H9 (cell line): Measurements from ENCODE around the gene SARS1. TPM values are rescaled to one million over a fixed set of nuclear protein-coding genes. Genes with fewer than 3 reads are reported as not detected.

Experiments
- DNase-seq: peaks from one replicate; pipeline ENCODE4 v3.0.0-alpha.2; 2017
- H2AFZ ChIP-seq: one replicate; pipeline ENCODE4 v1.6.1; 2013; ENCODE audit warnings: mild to moderate bottlenecking, low read length, control low read depth, moderate library complexity
- H2AK5ac ChIP-seq: 2 replicates; pipeline ENCODE4 v1.6.1; 2013; ENCODE audit warnings: low read length, control low read depth, mixed read lengths; ENCODE audit not compliant: insufficient read length
- H2BK120ac ChIP-seq: one replicate; pipeline ENCODE4 v1.6.1; 2013; ENCODE audit warnings: low read depth, mild to moderate bottlenecking, low read length, control low read depth, inconsistent platforms; ENCODE audit not compliant: poor library complexity, severe bottlenecking
- H2BK12ac ChIP-seq: 2 replicates; pipeline ENCODE4 v1.6.1; 2013; ENCODE audit warnings: low read length, control low read depth, mixed read lengths, low read depth; ENCODE audit not compliant: insufficient read length
- H2BK15ac ChIP-seq: 2 replicates; pipeline ENCODE4 v1.6.1; 2013; ENCODE audit warnings: low read depth, low read length, control low read depth
- H2BK20ac ChIP-seq: one replicate; pipeline ENCODE4 v1.6.1; 2013; ENCODE audit warnings: low read depth, mild to moderate bottlenecking, low read length, control low read depth, inconsistent platforms; ENCODE audit not compliant: poor library complexity, severe bottlenecking
- H2BK5ac ChIP-seq: 2 replicates; pipeline ENCODE4 v1.6.1; 2013; ENCODE audit warnings: low read length, control low read depth, mixed read lengths; ENCODE audit not compliant: insufficient read length
- H3K14ac ChIP-seq: 2 replicates; pipeline ENCODE4 v1.6.1; 2013; ENCODE audit warnings: low read length, control low read depth; ENCODE audit not compliant: insufficient read depth
- H3K18ac ChIP-seq: 2 replicates; pipeline ENCODE4 v1.6.1; 2013; ENCODE audit warnings: low read depth, mild to moderate bottlenecking, mixed read lengths, low read length, control low read depth; ENCODE audit not compliant: insufficient read length
- H3K23ac ChIP-seq: 2 replicates; pipeline ENCODE4 v1.6.1; 2013; ENCODE audit warnings: low read length, control low read depth, mixed read lengths, low read depth; ENCODE audit not compliant: insufficient read length
- H3K23me2 ChIP-seq: 2 replicates; pipeline ENCODE4 v1.6.1; 2013; ENCODE audit warnings: low read depth, mild to moderate bottlenecking, mixed read lengths, low read length, control low read depth; ENCODE audit not compliant: insufficient read length, poor library complexity, severe bottlenecking
- H3K27ac ChIP-seq: 2 replicates; pipeline ENCODE4 v1.5.1; 2013; ENCODE audit warnings: low read length, control low read depth, mixed read lengths, low read depth; ENCODE audit not compliant: insufficient read length
- H3K27me3 ChIP-seq: 2 replicates; pipeline ENCODE4 v1.6.1; 2013; ENCODE audit warnings: low read length, control low read depth, inconsistent platforms; ENCODE audit not compliant: insufficient read depth
- H3K4ac ChIP-seq: 2 replicates; pipeline ENCODE4 v1.6.1; 2013; ENCODE audit warnings: low read depth, mild to moderate bottlenecking, control low read depth, inconsistent platforms, low read length, moderate library complexity
- H3K4me1 ChIP-seq: 2 replicates; pipeline ENCODE4 v1.6.1; 2013; ENCODE audit warnings: low read length, control low read depth, inconsistent platforms; ENCODE audit not compliant: insufficient read depth
- H3K4me2 ChIP-seq: 2 replicates; pipeline ENCODE4 v1.6.1; 2013; ENCODE audit warnings: low read length, control low read depth, mixed read lengths; ENCODE audit not compliant: insufficient read length, insufficient read depth
- H3K56ac ChIP-seq: 2 replicates; pipeline ENCODE4 v1.6.1; 2013; ENCODE audit warnings: low read depth, mild to moderate bottlenecking, mixed read lengths, low read length, control low read depth; ENCODE audit not compliant: insufficient read length
- H3K79me1 ChIP-seq: 2 replicates; pipeline ENCODE4 v1.6.1; 2013; ENCODE audit warnings: low read depth, mild to moderate bottlenecking, moderate library complexity, low read length, control low read depth, inconsistent platforms; ENCODE audit not compliant: insufficient read depth, poor library complexity, severe bottlenecking
- H3K79me2 ChIP-seq: 2 replicates; pipeline ENCODE4 v1.6.1; 2013; ENCODE audit warnings: low read length, control low read depth, inconsistent platforms; ENCODE audit not compliant: insufficient read depth
- H3K9ac ChIP-seq: 2 replicates; pipeline ENCODE4 v1.6.1; 2013; ENCODE audit warnings: low read length, control low read depth, mixed read lengths; ENCODE audit not compliant: insufficient read length; ENCODE audit errors: extremely low read depth
- H3K9me3 ChIP-seq: one replicate; pipeline ENCODE4 v1.6.1; 2013; ENCODE audit warnings: low read depth, low read length, inconsistent platforms; ENCODE audit not compliant: control insufficient read depth
- H3T11ph ChIP-seq: one replicate; pipeline ENCODE4 v1.6.1; 2013; ENCODE audit warnings: mild to moderate bottlenecking, low read length, control low read depth, inconsistent platforms
- H4K20me1 ChIP-seq: one replicate; pipeline ENCODE4 v1.6.1; 2013; ENCODE audit not compliant: control insufficient read depth, insufficient read length, insufficient read depth
- H4K5ac ChIP-seq: 2 replicates; pipeline ENCODE4 v1.6.1; 2013; ENCODE audit warnings: low read depth, mild to moderate bottlenecking, mixed read lengths, low read length, control low read depth; ENCODE audit not compliant: insufficient read length
- H4K8ac ChIP-seq: replicated peaks from 2 replicates; pipeline ENCODE4 v1.6.1; 2013; ENCODE audit warnings: low read length, control low read depth, mixed read lengths, low read depth; ENCODE audit not compliant: insufficient read length
- H4K91ac ChIP-seq: 2 replicates; pipeline ENCODE4 v1.6.1; 2013; ENCODE audit warnings: low read depth, mild to moderate bottlenecking, moderate library complexity, mixed read lengths, low read length, control low read depth; ENCODE audit not compliant: insufficient read length
- H3K27ac Mint-ChIP-seq, 3 experiments: 2 replicates in 2 of 3; 3 replicates in 1 of 3; pipeline ENCODE4 v1.8.0; 2020 to 2021; ENCODE audit warnings: mixed read lengths in 3 of 3, mild to moderate bottlenecking in 1 of 3, moderate library complexity in 1 of 3
- H3K27me3 Mint-ChIP-seq: 2 replicates; pipeline ENCODE4 v1.8.0; 2021; ENCODE audit warnings: low read depth, mild to moderate bottlenecking, moderate library complexity, mixed read lengths
- H3K36me3 Mint-ChIP-seq, 3 experiments: 2 replicates in 2 of 3; 3 replicates in 1 of 3; pipeline ENCODE4 v1.8.0; 2020 to 2021; ENCODE audit warnings: low read depth in 3 of 3, mixed read lengths in 3 of 3; ENCODE audit not compliant: insufficient read depth in 1 of 3
- H3K4me1 Mint-ChIP-seq, 2 experiments: 2 replicates each; pipeline ENCODE4 v1.8.0; 2020; ENCODE audit warnings: mixed read lengths in 2 of 2
- H3K4me3 Mint-ChIP-seq, 2 experiments: 2 replicates in 1 of 2; 3 replicates in 1 of 2; pipeline ENCODE4 v1.8.0; 2020 to 2021; ENCODE audit warnings: mild to moderate bottlenecking in 2 of 2, mixed read lengths in 2 of 2, moderate library complexity in 1 of 2
- H3K9me3 Mint-ChIP-seq, 2 experiments: 2 replicates in 1 of 2; 3 replicates in 1 of 2; pipeline ENCODE4 v1.8.0; 2020; ENCODE audit warnings: mild to moderate bottlenecking in 2 of 2, mixed read lengths in 2 of 2, moderate library complexity in 1 of 2
- WGBS: extraction: QIAGEN DNeasy Blood & Tissue Kit; methylation state at CpG from one replicate; pipeline ENCODE4 v1.1.7; 2013; ENCODE audit warnings: missing lambda C conversion rate, low lambda C conversion rate, mixed read lengths; ENCODE audit not compliant: insufficient read length; ENCODE audit errors: extremely low coverage; 5-methylcytosine and 5-hydroxymethylcytosine counted together
- total RNA-seq: library from RNA; stranded (reverse); gene quantifications from 2 replicates; pipeline ENCODE4 v1.2.1, GENCODE V29; 2021
- TF ChIP-seq, protein P1 (sequence below): fragments of 200-600 bp; sonication (generic); conservative IDR thresholded peaks from 3 replicates; pipeline ENCODE4 v1.8.0; 2021; ENCODE audit warnings: antibody characterized with exemption, mild to moderate bottlenecking

SARS1 gene
- total RNA-seq, 1 experiment from 2014 or later: 139 TPM

- H3K27me3 ChIP-seq: peaks cover 4% of the 10 kb centered on the region; the same call in 1 of the 2 replicates
- Mint-ChIP-seq H3K27me3 (peaks cover 46% of the 10 kb centered on the region), H3K4me1 (peaks cover 42 to 43% of the 10 kb centered on the region in 2 experiments), H3K27ac (no peak overlapping the region), H3K36me3 (peaks cover 22 to 30% (median 28%) of the 10 kb centered on the region in 3 experiments), H3K9me3 (peaks cover 14 to 21% of the 10 kb centered on the region in 2 experiments), H3K4me3 (peak overlapping the region in 1 of 2 experiments; percentile 60; a peak in 2 of 5 replicates)
- H3K4ac ChIP-seq: no peak overlapping the region
- no peak overlapping the region for H3K18ac ChIP-seq
- H2BK5ac ChIP-seq: no peak overlapping the region
- no peak overlapping the region for H2BK20ac ChIP-seq
- no peak overlapping the region for H3T11ph ChIP-seq
- H3K9me3 ChIP-seq: no peaks in the 10 kb centered on the region
- H2BK15ac ChIP-seq: no peak overlapping the region
- no peak overlapping the region for H3K4me2 ChIP-seq
- H2BK12ac ChIP-seq: no peak overlapping the region
- H2BK120ac ChIP-seq: no peak overlapping the region
- no peaks in the 10 kb centered on the region for H4K20me1 ChIP-seq
- no peaks in the 10 kb centered on the region for H3K79me1 ChIP-seq
- H3K14ac ChIP-seq: no peak overlapping the region
- H3K56ac ChIP-seq: no peak overlapping the region
- peaks cover 5% of the 10 kb centered on the region for H3K23me2 ChIP-seq
- no peaks in the 10 kb centered on the region for H3K4me1 ChIP-seq
- no peak overlapping the region for H2AFZ ChIP-seq
- TF ChIP-seq, protein P1, sequence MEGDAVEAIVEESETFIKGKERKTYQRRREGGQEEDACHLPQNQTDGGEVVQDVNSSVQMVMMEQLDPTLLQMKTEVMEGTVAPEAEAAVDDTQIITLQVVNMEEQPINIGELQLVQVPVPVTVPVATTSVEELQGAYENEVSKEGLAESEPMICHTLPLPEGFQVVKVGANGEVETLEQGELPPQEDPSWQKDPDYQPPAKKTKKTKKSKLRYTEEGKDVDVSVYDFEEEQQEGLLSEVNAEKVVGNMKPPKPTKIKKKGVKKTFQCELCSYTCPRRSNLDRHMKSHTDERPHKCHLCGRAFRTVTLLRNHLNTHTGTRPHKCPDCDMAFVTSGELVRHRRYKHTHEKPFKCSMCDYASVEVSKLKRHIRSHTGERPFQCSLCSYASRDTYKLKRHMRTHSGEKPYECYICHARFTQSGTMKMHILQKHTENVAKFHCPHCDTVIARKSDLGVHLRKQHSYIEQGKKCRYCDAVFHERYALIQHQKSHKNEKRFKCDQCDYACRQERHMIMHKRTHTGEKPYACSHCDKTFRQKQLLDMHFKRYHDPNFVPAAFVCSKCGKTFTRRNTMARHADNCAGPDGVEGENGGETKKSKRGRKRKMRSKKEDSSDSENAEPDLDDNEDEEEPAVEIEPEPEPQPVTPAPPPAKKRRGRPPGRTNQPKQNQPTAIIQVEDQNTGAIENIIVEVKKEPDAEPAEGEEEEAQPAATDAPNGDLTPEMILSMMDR: no peak
- H2AK5ac ChIP-seq: no peak overlapping the region
- no peak for DNase-seq
- no peak overlapping the region for H3K23ac ChIP-seq
- no peak overlapping the region for H3K27ac ChIP-seq
- H4K5ac ChIP-seq: no peak overlapping the region
- no peak overlapping the region for H3K9ac ChIP-seq
- WGBS: no CpG with 5 or more reads among the region's 32 CpGs
- no peak overlapping the region for H4K8ac ChIP-seq
- H4K91ac ChIP-seq: no peak overlapping the region
- H3K79me2 ChIP-seq: no peaks in the 10 kb centered on the region; the same call in 1 of the 2 replicates
Observed at GRCh38 chr1:109251277-109252166, 37.8 kb downstream of the SARS1 start.
